HG02610 (cell line): Measurements from ENCODE around the gene TTC27.

Experiments used
- ATAC-seq: cut with Tn5 transposase; IDR thresholded peaks from one replicate; pipeline ENCODE4 v1.9.1; 2021; ENCODE audit warnings: mild to moderate bottlenecking, moderate library complexity; ENCODE audit not compliant: unreplicated experiment

The TTC27 gene

GRCh38 chr2:32802877-32803276, 175.0 kb downstream of the TTC27 start:
- ATAC-seq: no peak

- no peak for ATAC-seq
Measured at GRCh38 chr2:32804205-32804604, 176.4 kb downstream of the TTC27 start.

- no peak for ATAC-seq
Measured at GRCh38 chr2:32805104-32806095, 177.6 kb downstream of the TTC27 start.

GRCh38 chr2:32806857-32807256, 179.0 kb downstream of the TTC27 start:
- no peak for ATAC-seq

DNA sequence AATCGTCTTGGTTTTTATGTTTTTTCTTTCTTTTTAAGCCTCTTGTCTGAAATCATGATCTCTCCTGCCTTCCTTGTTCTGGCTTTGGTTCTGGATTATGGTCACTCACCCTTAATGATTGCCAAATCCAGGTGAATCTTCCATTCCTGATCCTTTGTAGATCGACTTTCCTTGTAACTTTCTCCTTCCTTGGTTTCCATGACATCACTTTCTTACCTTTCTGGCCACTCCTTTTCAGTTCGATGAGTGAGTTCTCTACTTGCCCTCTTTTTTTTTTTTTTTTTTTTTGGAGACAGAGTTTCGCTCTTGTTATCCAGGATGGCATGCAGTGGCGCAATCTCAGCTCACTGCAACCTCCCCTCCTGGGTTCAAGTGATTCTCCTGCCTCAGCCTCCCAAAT, 179.8 kb downstream of the TTC27 start:
- ATAC-seq: no peak

GRCh38 chr2:32810909-32811495, 183.2 kb downstream of the TTC27 start:
- no peak for ATAC-seq

DNA sequence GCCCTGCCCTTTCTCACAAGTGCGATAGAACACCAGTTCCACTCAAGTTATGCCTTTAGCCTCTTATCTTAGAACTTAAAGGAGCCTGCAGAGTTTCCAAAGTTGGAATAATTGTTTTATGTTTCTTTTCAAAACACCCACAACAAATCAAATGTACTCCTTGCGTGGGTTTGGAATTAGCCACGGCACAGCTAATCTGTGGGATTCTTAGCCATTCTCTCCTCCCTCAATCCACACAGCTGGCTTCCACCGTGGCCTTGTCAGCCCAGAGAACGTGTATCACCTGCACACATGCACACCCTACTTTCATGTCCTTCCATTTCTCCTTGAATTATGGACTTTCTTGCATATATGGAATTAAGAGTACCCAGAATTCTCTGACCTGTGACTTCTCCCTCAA, 183.8 kb downstream of the TTC27 start:
- ATAC-seq: no peak

DNA sequence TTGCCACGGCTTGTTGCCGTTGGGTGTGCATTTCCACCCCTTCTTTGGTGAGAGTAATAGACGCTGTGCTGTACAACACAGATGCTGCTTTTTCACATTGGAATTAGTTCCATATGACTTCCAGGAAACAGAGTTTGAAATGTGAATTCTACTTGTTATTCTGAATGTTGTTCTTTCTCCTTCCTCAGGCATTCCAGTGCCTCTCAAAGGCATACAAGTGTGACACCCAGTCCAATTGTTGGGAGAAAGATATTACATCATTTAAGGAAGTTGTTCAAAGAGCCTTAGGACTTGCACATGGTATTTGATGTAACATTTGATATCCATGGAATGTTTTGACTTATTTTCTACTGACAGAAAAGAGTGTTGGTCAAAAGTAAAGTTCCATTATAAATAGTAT, 184.5 kb downstream of the TTC27 start:
- ATAC-seq: no peak

- ATAC-seq: no peak
Measured at GRCh38 chr2:32820088-32820487, 192.2 kb downstream of the TTC27 start.

DNA sequence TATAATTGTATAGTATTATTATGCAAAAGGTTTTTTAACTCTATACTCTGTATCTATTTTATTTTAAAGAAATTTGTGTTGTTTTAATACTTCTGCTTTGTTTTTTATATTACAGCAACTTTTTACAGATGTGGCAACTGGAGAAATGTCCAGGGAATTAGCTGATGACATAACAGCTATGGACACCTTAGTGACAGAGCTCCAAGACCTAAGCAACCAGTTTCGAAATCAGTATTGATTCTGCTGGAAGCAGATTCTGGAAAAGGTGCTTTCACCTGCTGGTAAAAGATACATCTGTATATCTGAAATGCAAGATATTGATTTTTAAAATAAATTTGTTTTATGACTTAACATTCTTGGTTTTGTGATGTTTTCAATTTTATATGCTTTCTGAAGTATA, 192.9 kb downstream of the TTC27 start:
- no peak for ATAC-seq

DNA sequence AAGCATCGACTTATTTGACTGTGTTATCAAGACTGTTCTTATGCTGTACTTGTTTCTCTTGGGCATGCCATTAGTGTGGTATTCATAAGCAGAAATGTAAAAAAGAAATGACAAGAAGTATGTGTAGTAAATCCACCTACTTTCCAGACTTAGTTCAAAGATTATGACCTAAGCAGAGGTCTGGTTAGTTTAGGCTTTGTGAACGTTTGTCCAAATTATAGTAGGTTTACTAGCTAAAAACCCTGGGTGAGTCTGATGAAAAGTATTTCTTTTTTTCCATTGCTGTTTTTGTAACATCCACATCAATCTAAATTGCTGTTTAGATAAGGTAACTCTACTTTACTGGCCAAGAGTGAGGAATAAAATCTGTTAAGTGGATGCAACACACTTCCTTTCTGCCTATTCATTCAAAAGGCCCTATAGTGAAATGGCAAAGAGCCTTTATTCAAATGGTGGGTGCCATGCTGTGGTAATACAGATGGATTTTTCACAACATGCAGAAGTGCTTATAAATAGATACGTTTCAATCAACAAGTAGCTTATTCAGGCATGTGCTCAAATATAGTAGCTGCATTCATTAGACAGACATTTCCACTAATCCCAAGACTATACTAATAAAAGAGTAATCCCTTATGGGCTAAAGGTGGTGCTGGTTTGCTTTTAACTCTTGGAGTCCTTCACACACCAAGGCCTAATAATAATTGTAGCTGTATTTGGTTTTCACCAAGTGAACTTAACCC, 196.4 kb downstream of the TTC27 start:
- no peak for ATAC-seq

- no peak for ATAC-seq
Measured at GRCh38 chr2:32825291-32825712, 197.5 kb downstream of the TTC27 start.

DNA sequence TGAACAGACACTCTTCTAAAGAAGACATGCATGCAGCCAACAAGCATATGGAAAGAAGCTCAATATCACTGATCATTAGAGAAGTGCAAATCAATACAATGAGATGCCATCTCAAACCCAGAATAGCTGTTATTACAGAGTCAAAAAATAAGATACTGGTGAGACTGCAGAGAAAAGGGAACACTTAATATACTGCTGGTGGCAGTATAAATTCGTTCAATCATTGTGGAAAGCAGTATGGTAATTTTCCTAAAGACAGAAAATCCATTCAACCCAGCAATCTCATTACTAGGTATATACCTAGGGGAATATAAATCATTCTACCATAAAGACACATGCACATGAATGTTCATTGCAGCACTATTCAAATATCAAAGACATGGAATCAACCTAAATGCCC, 202.3 kb downstream of the TTC27 start:
- ATAC-seq: no peak

- no peak for ATAC-seq
Measured at GRCh38 chr2:32832821-32833220, 205.0 kb downstream of the TTC27 start.

GRCh38 chr2:32833709-32834108, 205.9 kb downstream of the TTC27 start:
- ATAC-seq: no peak

- no peak for ATAC-seq
Measured at GRCh38 chr2:32835148-32835547, 207.3 kb downstream of the TTC27 start.

GRCh38 chr2:32836933-32837332, 209.1 kb downstream of the TTC27 start:
- no peak for ATAC-seq

DNA sequence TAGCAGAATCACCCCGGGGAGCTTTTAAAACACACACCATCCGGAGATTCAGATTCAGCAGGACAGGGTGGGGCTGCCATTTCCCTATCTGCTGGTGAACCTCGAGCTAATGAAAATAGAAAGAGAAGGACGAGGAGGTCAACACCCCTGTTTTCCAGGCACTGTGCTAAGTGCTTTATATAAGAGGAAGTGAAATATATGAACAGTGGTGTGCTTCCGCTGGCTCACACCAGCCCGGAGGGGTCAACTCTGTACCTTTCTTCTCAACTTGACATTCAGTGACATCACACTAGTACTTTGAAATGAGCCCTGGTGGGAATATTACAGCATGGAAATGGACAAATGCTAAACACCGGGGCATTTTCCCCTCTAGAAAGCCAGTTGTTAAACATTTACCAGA, 210.6 kb downstream of the TTC27 start:
- ATAC-seq: no peak

DNA sequence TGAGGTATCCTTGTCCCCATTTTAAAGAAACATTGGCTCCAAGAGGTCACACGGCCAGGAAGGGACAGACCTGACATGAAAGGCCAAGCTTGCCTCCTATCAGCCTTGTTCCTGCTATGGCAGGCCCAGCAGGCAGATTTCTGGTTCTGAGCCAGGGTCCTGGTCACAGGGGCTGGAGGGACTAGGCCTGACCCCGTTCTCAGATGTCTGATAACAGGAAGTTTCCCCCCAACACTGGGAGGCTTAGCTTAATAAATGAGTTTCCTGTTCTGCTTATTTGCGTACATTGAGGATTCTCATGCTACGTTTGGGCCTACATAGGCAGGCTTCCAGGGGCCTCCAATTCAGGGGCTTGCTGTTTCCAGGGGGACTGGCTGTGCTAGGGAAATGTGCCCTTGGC, 211.1 kb downstream of the TTC27 start:
- no peak for ATAC-seq

- no peak for ATAC-seq
Measured at GRCh38 chr2:32841931-32842898, 214.4 kb downstream of the TTC27 start.
